Stimulated activated CD4-positive, alpha-beta T cell treated with anti-CD3 and anti-CD28 coated beads, TNF-alpha, amount 100 ng/mL, for 4 hours (primary cell): ENCODE results near the gene SEC24B.
"Not testable (repeated sequence)": the region's sequence is repeated elsewhere in the genome, so short reads cannot be mapped to it uniquely, and the experiment has no call there.

Experiments
- DNase-seq, 3 experiments: peaks; one replicate each; pipeline ENCODE4 v3.0.0-alpha.2; 2020; ENCODE audit warnings: low read depth in 3 of 3

Gene SEC24B

GRCh38 chr4:109576462-109576861 lies 142.8 kb downstream of the SEC24B start:
- no peak for DNase-seq

GRCh38 chr4:109578846-109579245 lies 145.2 kb downstream of the SEC24B start:
- DNase-seq, result no peak

GRCh38 chr4:109579997-109580396 lies 146.4 kb downstream of the SEC24B start:
- not testable (repeated sequence) for DNase-seq

GRCh38 chr4:109588176-109588575 lies 154.6 kb downstream of the SEC24B start:
- no peak for DNase-seq

- no peak for DNase-seq
These were observed 155.5 kb downstream of the SEC24B start for GRCh38 chr4:109589119-109589518.

GRCh38 chr4:109589605-109590004 lies 156.0 kb downstream of the SEC24B start:
- no peak for DNase-seq
